ENCODE data around the gene RAD51B.

- TF ChIP-seq, protein P1, sequence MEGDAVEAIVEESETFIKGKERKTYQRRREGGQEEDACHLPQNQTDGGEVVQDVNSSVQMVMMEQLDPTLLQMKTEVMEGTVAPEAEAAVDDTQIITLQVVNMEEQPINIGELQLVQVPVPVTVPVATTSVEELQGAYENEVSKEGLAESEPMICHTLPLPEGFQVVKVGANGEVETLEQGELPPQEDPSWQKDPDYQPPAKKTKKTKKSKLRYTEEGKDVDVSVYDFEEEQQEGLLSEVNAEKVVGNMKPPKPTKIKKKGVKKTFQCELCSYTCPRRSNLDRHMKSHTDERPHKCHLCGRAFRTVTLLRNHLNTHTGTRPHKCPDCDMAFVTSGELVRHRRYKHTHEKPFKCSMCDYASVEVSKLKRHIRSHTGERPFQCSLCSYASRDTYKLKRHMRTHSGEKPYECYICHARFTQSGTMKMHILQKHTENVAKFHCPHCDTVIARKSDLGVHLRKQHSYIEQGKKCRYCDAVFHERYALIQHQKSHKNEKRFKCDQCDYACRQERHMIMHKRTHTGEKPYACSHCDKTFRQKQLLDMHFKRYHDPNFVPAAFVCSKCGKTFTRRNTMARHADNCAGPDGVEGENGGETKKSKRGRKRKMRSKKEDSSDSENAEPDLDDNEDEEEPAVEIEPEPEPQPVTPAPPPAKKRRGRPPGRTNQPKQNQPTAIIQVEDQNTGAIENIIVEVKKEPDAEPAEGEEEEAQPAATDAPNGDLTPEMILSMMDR (conservative IDR thresholded peaks at IDR 0.05; ENCODE audit: low read depth, low read length): no peak
- no peak for TF ChIP-seq EZH2 (IDR thresholded peaks at IDR 0.05; ENCODE audit: low read length, unreplicated experiment)
Observed at GRCh38 chr14:68566075-68566474, 746.5 kb downstream of the RAD51B start.

Measured in PC-3 (cell line).